GM23338 (cell line): ENCODE results near the gene VDAC1. TPM values are rescaled to one million over a fixed set of nuclear protein-coding genes. Genes with fewer than 3 reads are reported as not detected.

Source experiments
- ATAC-seq: fragments of 200-7000 bp; cut with Tn5 transposase; 3 replicates; pipeline ENCODE4 v1.9.1; 2020
- DNase-seq: peaks from one replicate; pipeline ENCODE4 v3.0.0-alpha.2; 2015; ENCODE audit warnings: low spot score
- H2AFZ ChIP-seq: fragments of 200-600 bp; sonication (generic); 2 replicates; pipeline ENCODE4 v1.8.0; 2016; ENCODE audit warnings: antibody characterized with exemption, mild to moderate bottlenecking, moderate library complexity
- H3F3A ChIP-seq: fragments of 200-600 bp; sonication (generic); replicated peaks from 2 replicates; pipeline ENCODE4 v1.8.0; 2017; ENCODE audit warnings: antibody characterized with exemption, mixed run types, low read depth
- H3K27ac ChIP-seq: fragments of 200-600 bp; sonication (generic); 2 replicates; pipeline ENCODE4 v1.6.1; 2016; ENCODE audit warnings: low read depth
- H3K27me3 ChIP-seq: fragments of 200-600 bp; sonication (generic); 2 replicates; pipeline ENCODE4 v1.8.0; 2016; ENCODE audit warnings: mild to moderate bottlenecking, mixed run types, moderate library complexity; ENCODE audit not compliant: insufficient read depth
- H3K36me3 ChIP-seq: fragments of 200-600 bp; sonication (generic); 2 replicates; pipeline ENCODE4 v1.8.0; 2016; ENCODE audit warnings: mild to moderate bottlenecking; ENCODE audit not compliant: insufficient read depth
- H3K4me1 ChIP-seq: fragments of 200-600 bp; sonication (generic); 2 replicates; pipeline ENCODE4 v1.8.0; 2016; ENCODE audit warnings: mild to moderate bottlenecking, moderate library complexity; ENCODE audit not compliant: insufficient read depth
- H3K4me2 ChIP-seq: fragments of 200-600 bp; sonication (generic); 2 replicates; pipeline ENCODE4 v1.7.1; 2017; ENCODE audit warnings: mixed run types
- H3K4me3 ChIP-seq: fragments of 200-600 bp; sonication (generic); 2 replicates; pipeline ENCODE4 v1.6.1; 2016; ENCODE audit warnings: mixed run types
- H3K79me2 ChIP-seq: fragments of 200-600 bp; sonication (generic); replicated peaks from 2 replicates; pipeline ENCODE4 v1.8.0; 2017; ENCODE audit warnings: mild to moderate bottlenecking; ENCODE audit not compliant: insufficient read depth
- H3K9me2 ChIP-seq: fragments of 200-600 bp; sonication (generic); 2 replicates; pipeline ENCODE4 v1.8.0; 2017; ENCODE audit not compliant: insufficient read depth
- H4K20me1 ChIP-seq: fragments of 200-600 bp; sonication (generic); replicated peaks from 2 replicates; pipeline ENCODE4 v1.8.0; 2017; ENCODE audit warnings: mild to moderate bottlenecking; ENCODE audit not compliant: insufficient read depth
- H3K27ac Mint-ChIP-seq: 2 replicates; pipeline ENCODE4 v1.8.0; 2020; ENCODE audit warnings: inconsistent platforms, mild to moderate bottlenecking, moderate library complexity, mixed read lengths
- H3K27me3 Mint-ChIP-seq: 3 replicates; pipeline ENCODE4 v1.8.0; 2022; ENCODE audit warnings: low read depth, mild to moderate bottlenecking, moderate library complexity, mixed read lengths, inconsistent platforms; ENCODE audit not compliant: insufficient read depth, poor library complexity
- H3K36me3 Mint-ChIP-seq: 3 replicates; pipeline ENCODE4 v1.8.0; 2021; ENCODE audit warnings: low read depth, mild to moderate bottlenecking, inconsistent platforms, moderate library complexity, mixed read lengths
- H3K4me1 Mint-ChIP-seq: 3 replicates; pipeline ENCODE4 v1.8.0; 2020; ENCODE audit warnings: mild to moderate bottlenecking, inconsistent platforms, mixed read lengths
- H3K4me3 Mint-ChIP-seq: 3 replicates; pipeline ENCODE4 v1.8.0; 2021; ENCODE audit warnings: moderate library complexity, mild to moderate bottlenecking, inconsistent platforms, mixed read lengths
- H3K9me3 Mint-ChIP-seq: 3 replicates; pipeline ENCODE4 v1.8.0; 2020; ENCODE audit warnings: moderate library complexity, mild to moderate bottlenecking, inconsistent platforms, mixed read lengths
- CREB1 ChIP-seq: fragments of 250-450 bp; sonication (Bioruptor Pico); IDR thresholded peaks from 2 replicates; pipeline ENCODE4 v1.5.0; 2020; ENCODE audit warnings: low read depth, mild to moderate bottlenecking, moderate library complexity
- EZH2 ChIP-seq: fragments of 200-600 bp; sonication (generic); IDR thresholded peaks from one replicate; pipeline ENCODE4 v1.8.0; 2017; ENCODE audit warnings: antibody characterized with exemption, mild to moderate bottlenecking, low read depth; ENCODE audit not compliant: unreplicated experiment
- EZH2phosphoT487 ChIP-seq: fragments of 200-600 bp; sonication (generic); IDR thresholded peaks from one replicate; pipeline ENCODE4 v1.8.1; 2018; ENCODE audit warnings: antibody characterized with exemption; ENCODE audit not compliant: unreplicated experiment
- JUNB ChIP-seq: IDR thresholded peaks from one replicate; pipeline ENCODE4 v1.6.1; 2016; ENCODE audit warnings: antibody characterized with exemption; ENCODE audit not compliant: unreplicated experiment
- NANOG ChIP-seq: IDR thresholded peaks from 2 replicates; pipeline ENCODE4 v1.6.1; 2016; ENCODE audit warnings: antibody characterized with exemption, borderline replicate concordance
- POLR2AphosphoS5 ChIP-seq: IDR thresholded peaks from 2 replicates; pipeline ENCODE4 v1.6.1; 2016; ENCODE audit warnings: antibody characterized with exemption, low read depth
- REST ChIP-seq: IDR thresholded peaks from one replicate; pipeline ENCODE4 v1.6.1; 2018; ENCODE audit warnings: antibody characterized with exemption; ENCODE audit not compliant: unreplicated experiment
- STAT1 ChIP-seq: IDR thresholded peaks from one replicate; pipeline ENCODE4 v1.6.1; 2016; ENCODE audit warnings: antibody characterized with exemption; ENCODE audit not compliant: unreplicated experiment
- ZNF114 ChIP-seq: fragments of 250-450 bp; sonication (Bioruptor Pico); IDR thresholded peaks from 2 replicates; pipeline ENCODE4 v1.5.0; 2020; ENCODE audit warnings: mild to moderate bottlenecking, moderate library complexity
- ZNF331 ChIP-seq: fragments of 250-450 bp; sonication (Bioruptor Pico); IDR thresholded peaks from 2 replicates; pipeline ENCODE4 v1.5.0; 2020; ENCODE audit warnings: low read depth, mild to moderate bottlenecking, moderate library complexity
- ZNF462 ChIP-seq: fragments of 250-450 bp; sonication (Bioruptor Pico); IDR thresholded peaks from 2 replicates; pipeline ENCODE4 v1.5.0; 2020; ENCODE audit warnings: mild to moderate bottlenecking, moderate library complexity
- polyA plus RNA-seq: library from polyadenylated mRNA; unstranded; fragments of >200 nt; fragmentation: Nextera tagmentation; extraction: Ambion mirVana; gene quantifications from 2 replicates; pipeline ENCODE4 v1.2.1, GENCODE V29; 2016
- total RNA-seq: library from RNA; depleted of rRNA; stranded (reverse); fragments of >200 nt; shearing (Covaris generic); gene quantifications from 2 replicates; pipeline ENCODE4 v1.2.3, GENCODE V29; 2014
- TF ChIP-seq, protein P1 (sequence below): IDR thresholded peaks from 2 replicates; pipeline ENCODE4 v1.6.1; 2016; ENCODE audit warnings: antibody characterized with exemption
- TF ChIP-seq, protein P2 (sequence below), 2 experiments: fragments of 200-600 bp in 1 of 2; sonication (generic) in 1 of 2; conservative IDR thresholded peaks; 2 replicates each; pipeline versions ENCODE4 v1.5.1 to v1.6.1; 2016 to 2017; ENCODE audit warnings: antibody characterized with exemption in 2 of 2, low read depth in 2 of 2, mild to moderate bottlenecking in 2 of 2, moderate library complexity in 1 of 2

VDAC1 gene
- total and polyA plus RNA-seq, 2 experiments from 2014 or later: 300 to 329 TPM

GRCh38 chr5:133981714-133982113 lies 23.1 kb downstream of the VDAC1 start:
- H3K79me2 ChIP-seq: peaks cover 46% of the 10 kb centered on the region
- no peaks in the 10 kb centered on the region for H3K9me2 ChIP-seq

More at GRCh38 chr5:133981714-133982113, 23.1 kb downstream of the VDAC1 start:
- H3K4me1 ChIP-seq: peaks cover 12% of the 10 kb centered on the region; the same call in 1 of the 2 replicates
- no peak for ATAC-seq
- H4K20me1 ChIP-seq: peaks cover 15% of the 10 kb centered on the region
- no peak overlapping the region for H3K27ac ChIP-seq
- no peak for DNase-seq
- Mint-ChIP-seq H3K9me3 (no peaks in the 10 kb centered on the region), H3K4me3 (no peak overlapping the region), H3K36me3 (peaks cover 81% of the 10 kb centered on the region), H3K27ac (no peak overlapping the region), H3K27me3 (no peaks in the 10 kb centered on the region), H3K4me1 (peaks cover 6% of the 10 kb centered on the region; the same call in 2 of the 3 replicates)
- H2AFZ ChIP-seq: no peak overlapping the region
- H3K36me3 ChIP-seq: peaks cover 38% of the 10 kb centered on the region
- no peak overlapping the region for H3K4me2 ChIP-seq
- no peak for TF ChIP-seq STAT1
- TF ChIP-seq NANOG: no peak
- TF ChIP-seq EZH2phosphoT487: no peak
- TF ChIP-seq CREB1 (CRISPR knock-in tag): no peak
- TF ChIP-seq, protein P1, sequence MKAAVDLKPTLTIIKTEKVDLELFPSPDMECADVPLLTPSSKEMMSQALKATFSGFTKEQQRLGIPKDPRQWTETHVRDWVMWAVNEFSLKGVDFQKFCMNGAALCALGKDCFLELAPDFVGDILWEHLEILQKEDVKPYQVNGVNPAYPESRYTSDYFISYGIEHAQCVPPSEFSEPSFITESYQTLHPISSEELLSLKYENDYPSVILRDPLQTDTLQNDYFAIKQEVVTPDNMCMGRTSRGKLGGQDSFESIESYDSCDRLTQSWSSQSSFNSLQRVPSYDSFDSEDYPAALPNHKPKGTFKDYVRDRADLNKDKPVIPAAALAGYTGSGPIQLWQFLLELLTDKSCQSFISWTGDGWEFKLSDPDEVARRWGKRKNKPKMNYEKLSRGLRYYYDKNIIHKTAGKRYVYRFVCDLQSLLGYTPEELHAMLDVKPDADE: no peak
- TF ChIP-seq POLR2AphosphoS5: no peak
- no peak for TF ChIP-seq ZNF462
- TF ChIP-seq, protein P2, sequence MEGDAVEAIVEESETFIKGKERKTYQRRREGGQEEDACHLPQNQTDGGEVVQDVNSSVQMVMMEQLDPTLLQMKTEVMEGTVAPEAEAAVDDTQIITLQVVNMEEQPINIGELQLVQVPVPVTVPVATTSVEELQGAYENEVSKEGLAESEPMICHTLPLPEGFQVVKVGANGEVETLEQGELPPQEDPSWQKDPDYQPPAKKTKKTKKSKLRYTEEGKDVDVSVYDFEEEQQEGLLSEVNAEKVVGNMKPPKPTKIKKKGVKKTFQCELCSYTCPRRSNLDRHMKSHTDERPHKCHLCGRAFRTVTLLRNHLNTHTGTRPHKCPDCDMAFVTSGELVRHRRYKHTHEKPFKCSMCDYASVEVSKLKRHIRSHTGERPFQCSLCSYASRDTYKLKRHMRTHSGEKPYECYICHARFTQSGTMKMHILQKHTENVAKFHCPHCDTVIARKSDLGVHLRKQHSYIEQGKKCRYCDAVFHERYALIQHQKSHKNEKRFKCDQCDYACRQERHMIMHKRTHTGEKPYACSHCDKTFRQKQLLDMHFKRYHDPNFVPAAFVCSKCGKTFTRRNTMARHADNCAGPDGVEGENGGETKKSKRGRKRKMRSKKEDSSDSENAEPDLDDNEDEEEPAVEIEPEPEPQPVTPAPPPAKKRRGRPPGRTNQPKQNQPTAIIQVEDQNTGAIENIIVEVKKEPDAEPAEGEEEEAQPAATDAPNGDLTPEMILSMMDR (conservative IDR thresholded peaks at IDR 0.05; ENCODE audit: low read depth in 2 of 2): no peak
- TF ChIP-seq EZH2: no peak
- no peak for TF ChIP-seq ZNF331
- no peak for TF ChIP-seq REST
- TF ChIP-seq JUNB: no peak
- TF ChIP-seq ZNF114: no peak
- H3K27me3 ChIP-seq: no peaks in the 10 kb centered on the region
- no peak overlapping the region for H3K4me3 ChIP-seq
- H3F3A ChIP-seq: no peaks in the 10 kb centered on the region; the same call in 1 of the 2 replicates
